ENCODE data around the gene PTGES3L.

DNA sequence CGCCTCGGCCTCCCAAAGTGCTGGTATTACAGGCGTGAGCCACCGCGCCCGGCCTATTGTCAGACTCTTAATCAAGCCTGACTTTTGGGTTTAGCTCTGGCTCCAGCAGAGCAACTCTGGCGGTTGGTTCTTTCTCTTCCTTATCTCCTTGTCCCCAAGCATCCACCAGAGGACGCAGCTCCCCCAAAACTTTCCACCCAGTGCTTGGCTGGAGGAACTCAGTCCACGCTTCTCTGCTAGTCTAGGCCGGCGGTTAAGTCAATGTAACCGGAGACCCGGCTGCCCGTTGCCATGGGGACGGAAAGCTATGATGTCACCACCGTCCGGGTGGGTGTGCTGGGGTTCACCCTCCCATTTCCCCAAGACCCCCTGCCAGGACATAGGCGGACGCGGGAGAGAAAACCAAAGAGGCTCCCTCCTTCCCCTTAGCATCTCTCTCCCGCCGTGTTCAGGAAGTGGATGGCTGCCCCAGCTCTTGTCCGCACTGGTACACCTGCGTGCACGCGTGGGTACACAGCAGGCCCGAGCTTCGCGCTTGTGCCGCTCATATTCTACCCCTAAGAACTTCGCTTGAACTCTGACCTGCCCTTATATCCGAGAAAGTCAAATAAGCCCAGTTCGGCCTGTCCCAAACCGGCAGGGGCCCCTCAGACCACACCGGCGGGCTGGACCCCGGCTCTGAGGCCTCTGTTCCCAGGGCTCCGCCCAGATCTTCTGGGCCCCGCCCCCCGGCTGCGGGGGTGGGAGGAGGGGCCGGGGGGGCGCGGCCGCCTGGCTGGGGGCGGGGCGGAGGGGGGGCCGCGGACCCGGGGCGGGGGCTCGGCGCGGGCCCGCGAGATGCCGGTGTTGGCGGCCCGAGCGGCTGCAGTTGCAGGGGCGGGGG, 44.8 kb upstream of the PTGES3L start, which contains the start of gene RND2:
- peak in 1 of 2 donors; percentile 7 for TF ChIP-seq POLR2A (IDR thresholded peaks at IDR 0.05)
- TF ChIP-seq, protein P1, sequence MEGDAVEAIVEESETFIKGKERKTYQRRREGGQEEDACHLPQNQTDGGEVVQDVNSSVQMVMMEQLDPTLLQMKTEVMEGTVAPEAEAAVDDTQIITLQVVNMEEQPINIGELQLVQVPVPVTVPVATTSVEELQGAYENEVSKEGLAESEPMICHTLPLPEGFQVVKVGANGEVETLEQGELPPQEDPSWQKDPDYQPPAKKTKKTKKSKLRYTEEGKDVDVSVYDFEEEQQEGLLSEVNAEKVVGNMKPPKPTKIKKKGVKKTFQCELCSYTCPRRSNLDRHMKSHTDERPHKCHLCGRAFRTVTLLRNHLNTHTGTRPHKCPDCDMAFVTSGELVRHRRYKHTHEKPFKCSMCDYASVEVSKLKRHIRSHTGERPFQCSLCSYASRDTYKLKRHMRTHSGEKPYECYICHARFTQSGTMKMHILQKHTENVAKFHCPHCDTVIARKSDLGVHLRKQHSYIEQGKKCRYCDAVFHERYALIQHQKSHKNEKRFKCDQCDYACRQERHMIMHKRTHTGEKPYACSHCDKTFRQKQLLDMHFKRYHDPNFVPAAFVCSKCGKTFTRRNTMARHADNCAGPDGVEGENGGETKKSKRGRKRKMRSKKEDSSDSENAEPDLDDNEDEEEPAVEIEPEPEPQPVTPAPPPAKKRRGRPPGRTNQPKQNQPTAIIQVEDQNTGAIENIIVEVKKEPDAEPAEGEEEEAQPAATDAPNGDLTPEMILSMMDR (IDR thresholded peaks at IDR 0.05): peak; percentile 58 to 86 (median 76)
